ENCODE results near the gene FBL. TPM values are rescaled to one million over a fixed set of nuclear protein-coding genes. Genes with fewer than 3 reads are reported as not detected.

The FBL gene
- total RNA-seq, 5 donors from 2014 or later (not counting 1 experiment from before 2014, with no cell fraction given) = 291 to 348 (median 299) TPM

GRCh38 chr19:39865186-39865585 lies 19.0 kb upstream of the FBL start:
- H3K36me3 Mint-ChIP-seq = peaks cover 20% of the 10 kb centered on the region

GRCh38 chr19:39864118-39864517 lies 17.9 kb upstream of the FBL start:
- no CpG with 5 or more reads among the region's 2 CpGs for WGBS (ENCODE audit: insufficient coverage)
- CTCF ChIA-PET = no interaction called here
- H3K27ac Mint-ChIP-seq = no peak overlapping the region

More at GRCh38 chr19:39865186-39865585, 19.0 kb upstream of the FBL start:
- H3K4me3 Mint-ChIP-seq = no peak overlapping the region
- H3K36me3 ChIP-seq (ENCODE audit: control insufficient read depth in 2 of 2, extremely low read depth in 1 of 2, insufficient read depth in 1 of 2, low read length in 1 of 2) = peaks cover 9 to 20% of the 10 kb centered on the region in 2 donors
- no peaks in the 10 kb centered on the region for H3K9me3 Mint-ChIP-seq
- H3K27ac ChIP-seq (ENCODE audit: low read length) = no peak overlapping the region
- no peak for ATAC-seq (replicated peaks in 1 of 4)
- POLR2A ChIA-PET = no interaction called here
- H3K27me3 ChIP-seq (replicated peaks in 1 of 2; ENCODE audit: control insufficient read depth in 2 of 2, extremely low read depth in 1 of 2, insufficient read depth in 2 of 2, low read length in 1 of 2) = no peaks in the 10 kb centered on the region
- no peak overlapping the region for H3K4me3 ChIP-seq (ENCODE audit: control insufficient read depth in 1 of 2, extremely low read depth in 1 of 2, low read length in 1 of 2)
- no peaks in the 10 kb centered on the region for H3K9me3 ChIP-seq
- H3K4me1 Mint-ChIP-seq = no peaks in the 10 kb centered on the region
- no peaks in the 10 kb centered on the region for H3K4me1 ChIP-seq (ENCODE audit: control insufficient read depth in 1 of 2, extremely low read depth in 1 of 2, insufficient read depth in 2 of 2, low read length in 2 of 2)
- no peak for DNase-seq
- H3K27ac Mint-ChIP-seq = no peak overlapping the region
- H3K27me3 Mint-ChIP-seq = no peaks in the 10 kb centered on the region
- WGBS (ENCODE audit: insufficient coverage) = 94% methylated on average over 2 of the region's 2 CpGs
- CTCF ChIA-PET = no interaction called here

GRCh38 chr19:39858541-39858940 lies 12.4 kb upstream of the FBL start:
- H3K36me3 ChIP-seq (ENCODE audit: control insufficient read depth in 2 of 2, extremely low read depth in 1 of 2, insufficient read depth in 1 of 2, low read length in 1 of 2) = peaks cover 0 to 5% of the 10 kb centered on the region in 2 donors
- no peaks in the 10 kb centered on the region for H3K4me1 ChIP-seq (ENCODE audit: control insufficient read depth in 1 of 2, extremely low read depth in 1 of 2, insufficient read depth in 2 of 2, low read length in 2 of 2)
- H3K9me3 Mint-ChIP-seq = peaks cover 0 to 6% (median 0%) of the 10 kb centered on the region in 3 donors
- peaks cover 2 to 6% of the 10 kb centered on the region in 2 donors for H3K27me3 Mint-ChIP-seq
- no peaks in the 10 kb centered on the region for H3K9me3 ChIP-seq
- 60% methylated on average over 2 of the region's 11 CpGs for WGBS (ENCODE audit: insufficient coverage)
- POLR2A ChIA-PET = no interaction called here
- H3K4me3 ChIP-seq (ENCODE audit: control insufficient read depth in 1 of 2, extremely low read depth in 1 of 2, low read length in 1 of 2) = peak overlapping the region in 1 of 2 donors; percentile 25
- DNase-seq = peak in 5 of 35 experiments; percentile 52 to 73 (median 63)
- peak overlapping the region in 1 of 2 donors; percentile 12 for H3K27ac Mint-ChIP-seq
- peaks cover 5% of the 10 kb centered on the region for H3K36me3 Mint-ChIP-seq
- peak overlapping the region; percentile 44 for H3K27ac ChIP-seq (ENCODE audit: low read length)
- no peak overlapping the region for H3K4me3 Mint-ChIP-seq
- CTCF ChIA-PET = interaction anchor here in 1 of 2 donors (0.6 kb wide), 1 partner anchor 89 kb away, joined by 3 read pairs; no protein-coding TSS in a partner anchor
- ATAC-seq (replicated peaks in 1 of 4) = no peak
- no peaks in the 10 kb centered on the region for H3K4me1 Mint-ChIP-seq
- H3K27me3 ChIP-seq (replicated peaks in 1 of 2; ENCODE audit: control insufficient read depth in 2 of 2, extremely low read depth in 1 of 2, insufficient read depth in 2 of 2, low read length in 1 of 2) = peaks cover 0 to 2% of the 10 kb centered on the region in 2 experiments

More at GRCh38 chr19:39864118-39864517, 17.9 kb upstream of the FBL start:
- Mint-ChIP-seq H3K4me3 (no peak overlapping the region), H3K27me3 (no peaks in the 10 kb centered on the region), H3K4me1 (no peaks in the 10 kb centered on the region), H3K9me3 (no peaks in the 10 kb centered on the region), H3K36me3 (peaks cover 20% of the 10 kb centered on the region)
- DNase-seq (no peak), ATAC-seq (replicated peaks in 1 of 4) (no peak)
- Histone ChIP-seq H3K4me1 (ENCODE audit: control insufficient read depth in 1 of 2, extremely low read depth in 1 of 2, insufficient read depth in 2 of 2, low read length in 2 of 2) (no peaks in the 10 kb centered on the region), H3K27ac (ENCODE audit: low read length) (no peak overlapping the region), H3K36me3 (ENCODE audit: control insufficient read depth in 2 of 2, extremely low read depth in 1 of 2, insufficient read depth in 1 of 2, low read length in 1 of 2) (peaks cover 9 to 17% of the 10 kb centered on the region in 2 donors), H3K9me3 (no peaks in the 10 kb centered on the region), H3K4me3 (ENCODE audit: control insufficient read depth in 1 of 2, extremely low read depth in 1 of 2, low read length in 1 of 2) (no peak overlapping the region), H3K27me3 (replicated peaks in 1 of 2; ENCODE audit: control insufficient read depth in 2 of 2, extremely low read depth in 1 of 2, insufficient read depth in 2 of 2, low read length in 1 of 2) (no peaks in the 10 kb centered on the region)
- POLR2A ChIA-PET = no interaction called here

GRCh38 chr19:39852882-39853281 lies 6.7 kb upstream of the FBL start:
- ChIA-PET POLR2A (no interaction called here), CTCF (no interaction called here)
- Mint-ChIP-seq H3K27me3 (peaks cover 5 to 9% of the 10 kb centered on the region in 2 donors), H3K4me3 (no peak overlapping the region), H3K9me3 (peaks cover 0 to under 1% (median 0%) of the 10 kb centered on the region in 3 donors), H3K27ac (no peak overlapping the region), H3K36me3 (no peaks in the 10 kb centered on the region), H3K4me1 (no peaks in the 10 kb centered on the region)
- Histone ChIP-seq H3K36me3 (ENCODE audit: control insufficient read depth in 2 of 2, extremely low read depth in 1 of 2, insufficient read depth in 1 of 2, low read length in 1 of 2) (no peaks in the 10 kb centered on the region), H3K27ac (ENCODE audit: low read length) (no peak overlapping the region), H3K27me3 (replicated peaks in 1 of 2; ENCODE audit: control insufficient read depth in 2 of 2, extremely low read depth in 1 of 2, insufficient read depth in 2 of 2, low read length in 1 of 2) (peaks cover 0 to 9% of the 10 kb centered on the region in 2 experiments), H3K4me3 (ENCODE audit: control insufficient read depth in 1 of 2, extremely low read depth in 1 of 2, low read length in 1 of 2) (no peak overlapping the region), H3K4me1 (ENCODE audit: control insufficient read depth in 1 of 2, extremely low read depth in 1 of 2, insufficient read depth in 2 of 2, low read length in 2 of 2) (no peaks in the 10 kb centered on the region), H3K9me3 (no peaks in the 10 kb centered on the region)
- 97% methylated on average over 4 of the region's 7 CpGs for WGBS (ENCODE audit: insufficient coverage)
- DNase-seq = no peak
- no peak for ATAC-seq (replicated peaks in 1 of 4)

GRCh38 chr19:39850892-39851291 lies 4.7 kb upstream of the FBL start:
- Histone ChIP-seq H3K36me3 (ENCODE audit: control insufficient read depth in 2 of 2, extremely low read depth in 1 of 2, insufficient read depth in 1 of 2, low read length in 1 of 2) (no peaks in the 10 kb centered on the region), H3K27me3 (replicated peaks in 1 of 2; ENCODE audit: control insufficient read depth in 2 of 2, extremely low read depth in 1 of 2, insufficient read depth in 2 of 2, low read length in 1 of 2) (peaks cover 0 to 9% of the 10 kb centered on the region in 2 experiments), H3K27ac (ENCODE audit: low read length) (no peak overlapping the region), H3K9me3 (no peaks in the 10 kb centered on the region), H3K4me3 (ENCODE audit: control insufficient read depth in 1 of 2, extremely low read depth in 1 of 2, low read length in 1 of 2) (no peak overlapping the region), H3K4me1 (ENCODE audit: control insufficient read depth in 1 of 2, extremely low read depth in 1 of 2, insufficient read depth in 2 of 2, low read length in 2 of 2) (peaks cover 5 to 11% of the 10 kb centered on the region in 2 experiments)
- Mint-ChIP-seq H3K4me1 (peaks cover 9 to 12% (median 11%) of the 10 kb centered on the region in 3 donors), H3K4me3 (no peak overlapping the region), H3K27me3 (peaks cover 5 to 9% of the 10 kb centered on the region in 2 donors), H3K27ac (no peak overlapping the region), H3K36me3 (no peaks in the 10 kb centered on the region), H3K9me3 (no peaks in the 10 kb centered on the region)
- ATAC-seq (replicated peaks in 1 of 4) (no peak), DNase-seq (no peak)
- CTCF ChIA-PET = no interaction called here
- WGBS (ENCODE audit: insufficient coverage) = 83% methylated on average over 2 of the region's 2 CpGs
- POLR2A ChIA-PET = interaction anchor here in 1 of 2 donors (0.7 kb wide), 1 partner anchor 17 kb away, joined by 4 read pairs; the partner anchor contains the start of gene DYRK1B

- no peak for ATAC-seq (replicated peaks in 1 of 4)
- Mint-ChIP-seq H3K36me3 (no peaks in the 10 kb centered on the region), H3K4me3 (no peak overlapping the region), H3K9me3 (no peaks in the 10 kb centered on the region), H3K27me3 (peaks cover 3% of the 10 kb centered on the region in 2 donors), H3K27ac (no peak overlapping the region), H3K4me1 (peaks cover 32 to 36% (median 35%) of the 10 kb centered on the region in 3 donors)
- H3K4me3 ChIP-seq (ENCODE audit: control insufficient read depth in 1 of 2, extremely low read depth in 1 of 2, low read length in 1 of 2) = no peak overlapping the region
- no peaks in the 10 kb centered on the region for H3K9me3 ChIP-seq
- no peak overlapping the region for H3K27ac ChIP-seq (ENCODE audit: low read length)
- peaks cover 0 to 9% of the 10 kb centered on the region in 2 experiments for H3K27me3 ChIP-seq (replicated peaks in 1 of 2; ENCODE audit: control insufficient read depth in 2 of 2, extremely low read depth in 1 of 2, insufficient read depth in 2 of 2, low read length in 1 of 2)
- WGBS (ENCODE audit: insufficient coverage) = 93% methylated on average over 3 of the region's 4 CpGs
- ChIA-PET POLR2A (no interaction called here), CTCF (no interaction called here)
- H3K4me1 ChIP-seq (ENCODE audit: control insufficient read depth in 1 of 2, extremely low read depth in 1 of 2, insufficient read depth in 2 of 2, low read length in 2 of 2) = peaks cover 7 to 34% of the 10 kb centered on the region in 2 experiments
- no peaks in the 10 kb centered on the region for H3K36me3 ChIP-seq (ENCODE audit: control insufficient read depth in 2 of 2, extremely low read depth in 1 of 2, insufficient read depth in 1 of 2, low read length in 1 of 2)
- DNase-seq = no peak
These were observed 2.2 kb upstream of the FBL start for GRCh38 chr19:39848392-39848791.
